H1 (cell line): ENCODE measurements around the gene UNC13D. TPM values are rescaled to one million over a fixed set of nuclear protein-coding genes. Genes with fewer than 3 reads are reported as not detected.

Source experiments
- CTCF ChIA-PET: fragments of 300-600 bp; sonication (Branson Sonifier 250); formaldehyde crosslinking; loops from one replicate; lab custom pipeline; 2021; ENCODE audit not compliant: partially characterized antibody; lab: Charles Lee
- POLR2A ChIA-PET: fragments of 300-600 bp; sonication (Branson Sonifier 250); formaldehyde crosslinking; loops from one replicate; lab custom pipeline; 2021; ENCODE audit warnings: inconsistent platforms; ENCODE audit not compliant: partially characterized antibody; lab: Charles Lee
- DNase-seq, 2 experiments: peaks; one replicate each; pipeline versions ENCODE4 v3.0.0 to v3.0.0-alpha.2; 2010 to 2022; ENCODE audit warnings: low spot score in 2 of 2, low read depth in 1 of 2, mixed read lengths in 1 of 2
- FAIRE-seq: peaks from 2 replicates; lab custom pipeline; 2011; peaks lifted over from hg19 to GRCh38; lab: Jason Lieb, UNC
- H2AFZ ChIP-seq: 2 replicates; pipeline ENCODE4 v1.8.1; 2012; ENCODE audit warnings: low read length, inconsistent platforms
- H2AK5ac ChIP-seq: 2 replicates; pipeline ENCODE4 v1.6.1; 2013; ENCODE audit warnings: low read depth, low read length
- H2BK120ac ChIP-seq: replicated peaks from 2 replicates; pipeline ENCODE3; 2013; ENCODE audit warnings: low read depth, low read length, inconsistent platforms
- H2BK12ac ChIP-seq: 2 replicates; pipeline ENCODE4 v1.6.1; 2013; ENCODE audit warnings: low read depth, low read length
- H2BK15ac ChIP-seq: 2 replicates; pipeline ENCODE4 v1.6.1; 2013; ENCODE audit warnings: low read length
- H2BK20ac ChIP-seq: 2 replicates; pipeline ENCODE4 v1.6.1; 2013; ENCODE audit warnings: low read length
- H2BK5ac ChIP-seq: 2 replicates; pipeline ENCODE4 v1.6.1; 2013; ENCODE audit warnings: low read depth, low read length
- H3K14ac ChIP-seq: 2 replicates; pipeline ENCODE4 v1.6.1; 2013; ENCODE audit warnings: inconsistent platforms; ENCODE audit not compliant: insufficient read length
- H3K18ac ChIP-seq: 2 replicates; pipeline ENCODE4 v1.6.1; 2013; ENCODE audit warnings: low read length; ENCODE audit errors: extremely low read depth
- H3K23ac ChIP-seq: 2 replicates; pipeline ENCODE4 v1.6.1; 2013; ENCODE audit warnings: inconsistent platforms; ENCODE audit not compliant: insufficient read length
- H3K23me2 ChIP-seq: 2 replicates; pipeline ENCODE4 v1.6.1; 2013; ENCODE audit warnings: low read depth, low read length
- H3K27ac ChIP-seq: 2 replicates; pipeline ENCODE4 v1.6.1; 2011; ENCODE audit warnings: low read depth, low read length, inconsistent platforms
- H3K27me3 ChIP-seq, 4 experiments: replicated peaks in 1 of 4; 1 replicate in 1 of 4; 2 replicates in 3 of 4; pipeline versions ENCODE4 v1.6.1 to v1.8.1; 2011 to 2013; ENCODE audit warnings: low read length in 3 of 4, mild to moderate bottlenecking in 3 of 4, inconsistent platforms in 2 of 4, mixed read lengths in 2 of 4, moderate library complexity in 1 of 4; ENCODE audit not compliant: control insufficient read depth in 3 of 4, insufficient read depth in 3 of 4; ENCODE audit errors: extremely low read depth in 1 of 4
- H3K36me3 ChIP-seq, 4 experiments: 2 replicates each; pipeline versions ENCODE4 v1.6.1 to v1.8.1; 2011 to 2013; ENCODE audit warnings: mild to moderate bottlenecking in 4 of 4, low read length in 3 of 4, moderate library complexity in 2 of 4, control low read depth in 1 of 4, inconsistent platforms in 1 of 4; ENCODE audit not compliant: insufficient read depth in 4 of 4, control insufficient read depth in 2 of 4
- H3K4ac ChIP-seq: replicated peaks from 2 replicates; pipeline ENCODE3; 2013; ENCODE audit warnings: low read length, low read depth, mixed read lengths, inconsistent platforms; ENCODE audit not compliant: insufficient read length
- H3K4me1 ChIP-seq, 4 experiments: replicated peaks in 1 of 4; 1 replicate in 1 of 4; 2 replicates in 3 of 4; pipeline versions ENCODE4 v1.6.1 to v1.8.1; 2011 to 2013; ENCODE audit warnings: low read length in 3 of 4, inconsistent platforms in 2 of 4, mixed read lengths in 1 of 4; ENCODE audit not compliant: insufficient read depth in 4 of 4, control insufficient read depth in 3 of 4
- H3K4me2 ChIP-seq, 2 experiments: 2 replicates each; pipeline versions ENCODE4 v1.6.1 to v1.8.1; 2011 to 2013; ENCODE audit warnings: low read depth in 2 of 2, low read length in 2 of 2, control low read depth in 1 of 2, inconsistent platforms in 1 of 2, mild to moderate bottlenecking in 1 of 2; ENCODE audit not compliant: insufficient read depth in 1 of 2
- H3K4me3 ChIP-seq, 4 experiments: fragments of 200-600, 300-600 bp in 1 of 4; sonication (generic), shearing (Covaris generic), sonication (Bioruptor Twin) in 1 of 4; 2 replicates each; pipeline versions ENCODE4 v1.5.1 to v1.8.1; 2011 to 2016; ENCODE audit warnings: low read length in 4 of 4, low read depth in 3 of 4, control low read depth in 2 of 4, inconsistent platforms in 2 of 4, mild to moderate bottlenecking in 2 of 4, mixed read lengths in 1 of 4, moderate library complexity in 1 of 4; ENCODE audit not compliant: insufficient read depth in 2 of 4; ENCODE audit errors: extremely low read depth in 1 of 4
- H3K56ac ChIP-seq: replicated peaks from 2 replicates; pipeline ENCODE3; 2013; ENCODE audit warnings: low read depth, mild to moderate bottlenecking, mixed read lengths, low read length, inconsistent platforms; ENCODE audit not compliant: insufficient read length
- H3K79me1 ChIP-seq: 2 replicates; pipeline ENCODE4 v1.6.1; 2013; ENCODE audit warnings: low read depth, low read length, control low read depth
- H3K79me2 ChIP-seq, 2 experiments: 2 replicates each; pipeline versions ENCODE4 v1.6.1 to v1.8.1; 2012 to 2013; ENCODE audit warnings: low read length in 2 of 2, mild to moderate bottlenecking in 2 of 2, inconsistent platforms in 1 of 2; ENCODE audit not compliant: insufficient read depth in 2 of 2, control insufficient read depth in 1 of 2
- H3K9ac ChIP-seq, 4 experiments: replicated peaks in 1 of 4; 1 replicate in 1 of 4; 2 replicates in 3 of 4; pipeline versions ENCODE4 v1.6.1 to v1.8.1; 2011 to 2013; ENCODE audit warnings: low read depth in 3 of 4, low read length in 3 of 4, control low read depth in 2 of 4, mild to moderate bottlenecking in 2 of 4, moderate library complexity in 2 of 4, inconsistent platforms in 1 of 4; ENCODE audit errors: extremely low read depth in 1 of 4
- H3K9me3 ChIP-seq, 2 experiments: 2 replicates each; pipeline versions ENCODE4 v1.6.1 to v1.8.1; 2012 to 2013; ENCODE audit warnings: mild to moderate bottlenecking in 2 of 2, moderate library complexity in 2 of 2, control low read depth in 1 of 2, inconsistent platforms in 1 of 2, low read depth in 1 of 2, low read length in 1 of 2, mixed read lengths in 1 of 2; ENCODE audit not compliant: insufficient read depth in 2 of 2
- H4K20me1 ChIP-seq, 2 experiments: replicated peaks in 1 of 2; 2 replicates each; pipeline versions ENCODE3 to v1.8.1; 2011 to 2013; ENCODE audit warnings: inconsistent platforms in 2 of 2, low read length in 2 of 2, mild to moderate bottlenecking in 1 of 2; ENCODE audit not compliant: insufficient read depth in 2 of 2, control insufficient read depth in 1 of 2
- H4K5ac ChIP-seq: 2 replicates; pipeline ENCODE4 v1.6.1; 2013; ENCODE audit warnings: low read length, low read depth, mixed read lengths, inconsistent platforms; ENCODE audit not compliant: insufficient read length
- H4K8ac ChIP-seq: 2 replicates; pipeline ENCODE4 v1.8.0; 2013; ENCODE audit warnings: mild to moderate bottlenecking, moderate library complexity, low read length, inconsistent platforms; ENCODE audit not compliant: insufficient read depth; ENCODE audit errors: extremely low read depth
- H4K91ac ChIP-seq: replicated peaks from 2 replicates; pipeline ENCODE3; 2013; ENCODE audit warnings: low read length, mixed read lengths, inconsistent platforms; ENCODE audit not compliant: insufficient read length
- CBX5 ChIP-seq: fragments of 300-800, 300-1000 bp; sonication (generic); IDR thresholded peaks from 2 replicates; pipeline ENCODE4 v1.7.1; 2016; ENCODE audit warnings: antibody characterized with exemption, low read length, low read depth
- CREB1 ChIP-seq: IDR thresholded peaks from 2 replicates; pipeline ENCODE4 v1.6.1; 2012; ENCODE audit warnings: inconsistent platforms
- EGR1 ChIP-seq: IDR thresholded peaks from 2 replicates; pipeline ENCODE4 v1.6.1; 2011; ENCODE audit warnings: low read depth, low read length, borderline replicate concordance
- HDAC2 ChIP-seq, 2 experiments: fragments of 300-600 bp in 1 of 2; sonication (generic) in 1 of 2; IDR thresholded peaks; 2 replicates each; pipeline ENCODE4 v1.6.1; 2011 to 2012; ENCODE audit warnings: low read depth in 2 of 2, low read length in 2 of 2, mild to moderate bottlenecking in 2 of 2, moderate library complexity in 2 of 2, borderline replicate concordance in 1 of 2, inconsistent platforms in 1 of 2
- JUND ChIP-seq: IDR thresholded peaks from 2 replicates; pipeline ENCODE4 v1.6.1; 2011; ENCODE audit warnings: mild to moderate bottlenecking, improper control_type of control experiment, low read length
- RAD21 ChIP-seq, 2 experiments: IDR thresholded peaks in 1 of 2; conservative IDR thresholded peaks in 1 of 2; 2 replicates each; pipeline ENCODE4 v1.6.1; 2011; ENCODE audit warnings: low read depth in 2 of 2, low read length in 2 of 2, improper control_type of control experiment in 1 of 2, inconsistent platforms in 1 of 2, mild to moderate bottlenecking in 1 of 2, moderate library complexity in 1 of 2
- RXRA ChIP-seq: IDR thresholded peaks from 2 replicates; pipeline ENCODE4 v1.6.1; 2011; ENCODE audit warnings: low read depth, mild to moderate bottlenecking, low read length, moderate library complexity; ENCODE audit not compliant: insufficient read depth
- WGBS, 2 experiments: shearing (Covaris generic) in 1 of 2; methylation state at CpG; one replicate each; pipeline versions ENCODE4 v1.1.6 to v1.1.7; 2013 to 2015; ENCODE audit warnings: low lambda C conversion rate in 2 of 2, mixed read lengths in 2 of 2, inconsistent platforms in 1 of 2, low coverage in 1 of 2, missing lambda C conversion rate in 1 of 2; ENCODE audit not compliant: insufficient replicate concordance in 2 of 2, insufficient coverage in 1 of 2, insufficient read length in 1 of 2; ENCODE audit errors: extremely low coverage in 1 of 2, missing lambda C conversion rate in 1 of 2; 5-methylcytosine and 5-hydroxymethylcytosine counted together
- polyA plus RNA-seq, 7 experiments: library from polyadenylated mRNA; depleted of rRNA in 3 of 7; stranded (reverse) in 5 of 7; unstranded in 2 of 7; fragments of >200 nt in 5 of 7; fragments of 200-250 nt in 2 of 7; gene quantifications; 1 replicate in 5 of 7; 2 replicates in 1 of 7; 4 replicates in 1 of 7; pipeline versions ENCODE4 v1.2.1 to v1.2.3, GENCODE V29; 2011 to 2013; ENCODE audit warnings: missing spikeins in 2 of 7, mixed read lengths in 2 of 7
- total RNA-seq: library from RNA; stranded (reverse); fragmentation: NEBNext Ultra II Directional; extraction: Animal tissue kit (Norgen Biotek cat#: 25700); gene quantifications from 2 replicates; pipeline ENCODE4 v1.2.1, GENCODE V29; 2021
- TF ChIP-seq, protein P1 (sequence below): IDR thresholded peaks from 2 replicates; pipeline ENCODE4 v1.6.1; 2012; ENCODE audit warnings: inconsistent platforms

UNC13D gene
- total and polyA plus RNA-seq, 2 of the 8 experiments (the other 6 are each of a cell fraction or from before 2014, with no cell fraction given) = 3.6 to 8.4 TPM

DNA sequence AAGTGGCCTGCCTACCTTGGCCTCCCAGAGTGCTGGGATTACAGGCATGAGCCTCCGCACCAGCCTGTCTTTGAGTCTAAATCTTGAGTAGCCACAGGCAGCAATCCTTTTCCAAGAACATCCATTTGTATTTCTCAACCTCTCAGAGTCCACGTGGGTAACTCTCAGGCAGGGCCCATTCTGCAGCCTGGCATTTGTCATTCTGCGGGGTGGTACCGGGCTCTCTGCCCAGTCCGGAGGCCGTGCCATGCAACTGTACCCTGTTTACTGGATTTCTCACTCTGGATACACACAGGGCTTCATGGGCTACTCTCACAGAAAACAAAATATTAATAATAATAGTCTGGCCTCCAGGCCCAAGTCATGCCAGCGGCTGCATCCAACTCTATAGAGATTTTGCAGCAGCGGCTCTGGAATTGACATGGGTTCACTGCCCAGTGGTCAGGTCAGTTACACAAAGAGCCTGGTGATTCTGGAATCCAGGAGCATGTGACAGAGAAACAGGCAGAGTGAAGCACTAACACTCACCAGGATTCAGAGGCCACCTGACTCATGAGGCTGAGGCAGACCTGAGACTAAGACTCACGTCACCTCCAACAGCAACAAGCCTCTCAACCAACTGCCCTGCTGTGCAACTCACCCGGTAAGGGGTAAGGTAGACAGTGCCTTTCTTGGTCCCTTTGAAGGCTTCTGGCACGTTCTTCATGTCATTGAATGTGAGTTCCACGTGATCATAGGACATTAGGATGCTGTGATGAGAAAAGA lies 6.9 kb upstream of the UNC13D start:
- Histone ChIP-seq H4K20me1 (peaks cover 4 to 5% of the 10 kb centered on the region in 2 experiments), H3K9me3 (no peaks in the 10 kb centered on the region), H2AFZ (no peak overlapping the region), H3K79me2 (peaks cover 3 to 9% of the 10 kb centered on the region in 2 experiments; a peak in 3 of 4 replicates), H2BK5ac (no peak overlapping the region), H3K23me2 (peaks cover 3% of the 10 kb centered on the region), H3K14ac (no peak overlapping the region), H3K36me3 (peaks cover 7 to 36% (median 27%) of the 10 kb centered on the region in 4 experiments), H3K27me3 (no peaks in the 10 kb centered on the region), H3K18ac (no peak overlapping the region), H3K27ac (no peak overlapping the region), H3K23ac (no peak overlapping the region), H3K4me3 (no peak overlapping the region), H3K79me1 (peaks cover 10% of the 10 kb centered on the region; the same call in 1 of the 2 replicates), H4K5ac (no peak overlapping the region), H4K91ac (no peak overlapping the region), H2BK15ac (no peak overlapping the region), H2BK12ac (no peak overlapping the region), H2BK20ac (no peak overlapping the region), H2BK120ac (no peak overlapping the region), H3K4me1 (peaks cover 0 to 7% (median 2%) of the 10 kb centered on the region in 4 experiments; a peak in 4 of 7 replicates), H4K8ac (no peak overlapping the region), H2AK5ac (no peak overlapping the region), H3K9ac (no peak overlapping the region), H3K4ac (no peak overlapping the region), H3K56ac (no peak overlapping the region), H3K4me2 (no peak overlapping the region)
- ChIA-PET CTCF (interaction anchor here (1.0 to 27.2 kb wide), 5 partner anchors 8 to 195 kb away, joined by 3 to 563 read pairs (median 63); partner anchors contain the start of genes TRIM47 and WBP2), POLR2A (interaction anchor here (2.3 kb wide), 1 partner anchor 71 kb away, joined by 7 read pairs; no protein-coding TSS in a partner anchor)
- FAIRE-seq (no peak), DNase-seq (no peak)
- WGBS, 2 experiments = 95% methylated on average over 12 of the region's 12 CpGs; no CpG with 5 or more reads in 1 of the 2 experiments
- no peak for TF ChIP-seq CREB1
- TF ChIP-seq, protein P1, sequence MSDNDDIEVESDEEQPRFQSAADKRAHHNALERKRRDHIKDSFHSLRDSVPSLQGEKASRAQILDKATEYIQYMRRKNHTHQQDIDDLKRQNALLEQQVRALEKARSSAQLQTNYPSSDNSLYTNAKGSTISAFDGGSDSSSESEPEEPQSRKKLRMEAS = no peak
- TF ChIP-seq EGR1 = no peak
- TF ChIP-seq RAD21 (IDR thresholded peaks at IDR 0.05 in 1 of 2, conservative IDR thresholded peaks at IDR 0.05 in 1 of 2; ENCODE audit: low read depth in 2 of 2, low read length in 2 of 2) = no peak
- no peak for TF ChIP-seq RXRA
- TF ChIP-seq HDAC2 (IDR thresholded peaks at IDR 0.05; ENCODE audit: borderline replicate concordance in 1 of 2, low read depth in 2 of 2, low read length in 2 of 2) = no peak
- TF ChIP-seq CBX5 = no peak
- no peak for TF ChIP-seq JUND
